GM12872 (cell line): ENCODE data around the gene CMIP.

ENCODE experiments used
- TF ChIP-seq, protein P1 (sequence below): IDR thresholded peaks from 3 replicates; pipeline ENCODE4 v1.5.1; 2011; ENCODE audit warnings: low read depth, mild to moderate bottlenecking, low read length, moderate library complexity; ENCODE audit not compliant: insufficient read depth

CMIP gene

DNA sequence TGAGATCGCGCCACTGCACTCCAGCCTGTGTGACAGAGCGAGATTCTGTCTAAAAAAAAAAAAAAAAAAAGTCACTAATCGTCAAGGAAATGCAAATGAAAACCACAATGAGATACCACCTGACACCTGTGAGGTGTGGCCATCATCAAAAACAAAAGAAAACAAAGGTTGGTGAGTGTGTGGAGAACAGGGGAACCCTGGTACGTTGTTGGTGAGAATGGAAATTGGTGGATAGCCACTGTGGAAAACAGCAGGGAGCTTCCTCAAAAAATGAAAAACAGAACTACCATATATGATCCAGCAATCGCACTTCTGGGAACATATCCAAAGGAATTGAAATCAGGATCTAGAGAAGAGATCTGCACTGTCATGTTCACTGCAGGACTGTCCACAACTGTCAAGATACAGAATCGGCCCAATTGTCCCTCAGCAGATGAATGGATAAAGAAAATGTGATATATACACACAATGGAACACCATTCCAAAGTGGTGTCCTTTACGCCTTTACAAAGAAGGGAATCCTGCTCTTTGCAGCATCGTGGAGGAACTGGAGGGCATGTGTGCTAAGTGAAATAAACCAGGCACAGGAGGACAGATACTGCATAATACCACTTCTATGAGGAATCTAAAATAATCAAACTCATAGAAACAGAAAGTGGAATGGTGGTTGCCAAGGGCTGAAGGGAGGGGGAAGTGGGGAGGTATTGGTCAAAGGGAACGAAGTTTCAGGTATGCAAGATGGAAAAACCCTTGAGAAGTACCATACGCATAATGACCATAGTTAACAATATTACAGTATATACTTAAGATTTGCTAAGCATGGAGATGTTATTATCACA is 271.0 kb downstream of the CMIP start:
- TF ChIP-seq, protein P1, sequence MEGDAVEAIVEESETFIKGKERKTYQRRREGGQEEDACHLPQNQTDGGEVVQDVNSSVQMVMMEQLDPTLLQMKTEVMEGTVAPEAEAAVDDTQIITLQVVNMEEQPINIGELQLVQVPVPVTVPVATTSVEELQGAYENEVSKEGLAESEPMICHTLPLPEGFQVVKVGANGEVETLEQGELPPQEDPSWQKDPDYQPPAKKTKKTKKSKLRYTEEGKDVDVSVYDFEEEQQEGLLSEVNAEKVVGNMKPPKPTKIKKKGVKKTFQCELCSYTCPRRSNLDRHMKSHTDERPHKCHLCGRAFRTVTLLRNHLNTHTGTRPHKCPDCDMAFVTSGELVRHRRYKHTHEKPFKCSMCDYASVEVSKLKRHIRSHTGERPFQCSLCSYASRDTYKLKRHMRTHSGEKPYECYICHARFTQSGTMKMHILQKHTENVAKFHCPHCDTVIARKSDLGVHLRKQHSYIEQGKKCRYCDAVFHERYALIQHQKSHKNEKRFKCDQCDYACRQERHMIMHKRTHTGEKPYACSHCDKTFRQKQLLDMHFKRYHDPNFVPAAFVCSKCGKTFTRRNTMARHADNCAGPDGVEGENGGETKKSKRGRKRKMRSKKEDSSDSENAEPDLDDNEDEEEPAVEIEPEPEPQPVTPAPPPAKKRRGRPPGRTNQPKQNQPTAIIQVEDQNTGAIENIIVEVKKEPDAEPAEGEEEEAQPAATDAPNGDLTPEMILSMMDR, result no peak

DNA sequence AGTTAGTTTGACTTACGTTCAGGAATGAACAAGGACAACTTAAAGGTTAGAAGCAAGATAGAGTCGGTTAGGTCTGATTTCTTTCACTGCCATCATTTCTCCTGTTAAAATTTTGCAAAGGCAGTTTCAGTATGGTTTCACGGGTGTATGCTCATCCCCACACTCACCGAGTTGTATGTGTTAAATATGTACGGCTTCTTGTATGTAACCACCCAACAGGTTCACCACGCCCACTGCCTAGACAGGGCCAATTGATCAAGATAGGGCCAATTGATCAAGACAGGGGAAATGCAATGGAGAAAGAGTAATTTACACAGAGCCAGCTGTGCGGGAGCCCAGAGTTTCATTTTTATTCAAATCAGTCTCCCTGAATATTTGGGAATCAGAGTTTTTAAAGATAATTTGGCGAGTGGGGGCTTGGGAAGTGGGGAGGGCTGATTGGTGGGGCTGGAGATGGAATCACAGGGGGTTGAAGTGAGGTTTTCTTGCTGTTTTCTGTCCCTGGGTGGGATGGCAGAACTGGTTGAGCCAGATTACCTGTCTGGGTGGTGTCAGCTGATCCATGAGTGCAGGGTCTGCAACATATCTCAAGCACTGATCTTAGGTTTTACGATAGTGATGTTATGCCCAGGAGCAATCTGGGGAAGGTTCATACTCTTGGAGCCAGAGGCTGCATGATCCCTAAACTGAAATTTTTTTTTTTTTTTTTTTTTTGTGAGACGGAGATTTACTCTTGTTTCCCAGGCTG is 272.0 kb downstream of the CMIP start:
- TF ChIP-seq, protein P1, result no peak

DNA sequence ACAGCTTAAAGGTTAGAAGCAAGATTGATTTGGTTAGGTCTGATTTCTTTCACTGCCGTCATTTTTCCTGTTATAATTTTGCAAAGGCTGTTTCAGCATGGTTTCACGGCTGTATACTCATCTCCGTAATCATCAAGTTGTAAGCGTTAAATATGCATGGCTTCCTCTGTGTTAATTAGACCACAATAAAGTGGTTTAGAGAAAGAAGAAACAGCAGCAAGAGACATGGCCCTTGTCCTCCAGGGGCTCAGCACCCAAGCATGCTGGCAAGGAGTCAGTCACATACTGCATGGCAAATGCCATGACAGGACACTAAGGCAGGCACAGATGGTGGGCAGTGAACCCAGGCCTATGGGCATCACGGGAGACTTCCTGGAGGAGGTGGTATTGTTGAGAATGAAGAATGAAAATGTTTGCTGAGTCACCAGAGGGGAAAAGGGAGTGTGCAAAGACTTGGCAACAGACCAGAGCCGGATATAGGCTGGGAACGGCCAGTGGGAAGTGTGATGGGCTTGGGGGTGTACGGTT is 273.1 kb downstream of the CMIP start:
- TF ChIP-seq, protein P1, result no peak

DNA sequence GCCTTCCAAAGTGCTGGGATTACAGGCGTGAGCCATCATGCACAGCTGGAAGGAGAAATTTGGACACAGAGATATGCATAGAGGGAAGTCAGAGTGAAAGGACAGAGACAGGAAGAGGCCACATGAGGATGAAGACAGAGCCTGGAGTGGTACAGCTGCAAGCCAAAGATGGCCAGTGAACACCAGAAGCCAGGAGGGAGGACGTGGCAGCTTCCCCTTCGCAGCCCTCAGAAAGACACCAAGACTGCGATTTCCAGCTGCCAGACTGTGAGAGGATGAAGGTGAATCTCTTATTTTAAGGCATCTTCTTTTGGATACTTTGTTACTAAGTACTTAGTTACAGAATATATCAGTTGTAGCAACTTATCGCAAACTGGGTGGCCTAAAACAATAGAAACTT is 274.0 kb downstream of the CMIP start:
- TF ChIP-seq, protein P1, result no peak

DNA sequence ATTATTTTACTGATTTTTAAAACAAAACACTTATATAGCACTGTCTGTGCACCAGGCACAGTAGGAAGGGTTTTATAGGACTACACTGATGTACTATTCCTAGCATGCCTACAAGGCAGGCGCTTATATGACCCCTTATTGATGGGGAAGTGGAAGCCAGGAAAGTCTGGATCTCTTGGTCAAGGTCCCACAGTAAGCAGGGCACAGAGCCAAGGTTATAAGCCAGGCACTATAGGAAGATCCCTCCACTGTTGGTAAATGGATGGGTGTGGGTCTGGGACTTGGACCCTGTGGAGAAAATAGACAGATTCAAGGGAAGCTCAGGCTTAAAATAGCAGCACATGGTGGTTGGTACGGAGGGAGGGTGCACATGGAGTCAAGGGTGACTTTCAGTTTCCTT is 275.4 kb downstream of the CMIP start:
- TF ChIP-seq, protein P1, result no peak

DNA sequence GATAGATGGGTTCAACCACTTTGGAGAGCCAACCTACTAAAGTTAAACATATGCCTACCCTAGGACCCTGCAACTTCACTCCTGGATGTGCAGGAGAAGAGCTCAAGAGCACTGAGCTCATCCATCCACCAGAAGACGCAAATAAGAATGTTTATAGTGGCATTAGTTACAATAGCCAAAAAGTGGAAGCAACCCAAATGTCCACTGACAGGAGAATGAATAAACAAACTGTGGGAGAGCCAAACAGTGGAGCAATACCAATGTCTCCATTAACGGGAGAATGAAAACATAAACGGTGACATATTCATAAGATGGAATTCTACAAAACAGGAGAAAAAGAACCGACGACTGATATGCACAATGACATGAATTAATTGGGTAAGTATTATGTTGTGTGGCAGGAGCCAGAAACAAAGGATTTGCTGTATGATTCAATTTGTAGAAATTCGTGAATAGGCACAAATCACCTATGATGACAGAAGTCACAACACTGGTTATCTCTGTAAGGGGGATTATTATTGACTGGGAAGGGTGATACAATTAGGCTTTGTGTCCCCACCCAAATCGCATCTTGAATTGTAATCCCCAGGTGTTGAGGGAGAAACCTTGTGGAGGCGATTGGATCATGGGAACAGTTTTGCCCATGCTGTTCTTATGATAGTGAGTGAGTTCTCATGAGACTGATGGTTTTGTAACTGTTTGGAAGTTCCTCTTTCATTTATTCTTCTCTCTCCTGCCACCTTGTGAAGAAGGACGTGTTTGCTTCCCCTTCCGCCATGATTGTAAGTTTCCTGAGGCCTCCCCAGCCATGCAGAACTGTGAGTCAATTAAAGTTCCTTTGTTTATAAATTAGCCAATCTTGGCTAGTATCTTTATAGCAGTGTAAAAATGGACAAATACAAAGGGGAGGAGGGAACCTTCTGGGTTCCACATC is 276.6 kb downstream of the CMIP start:
- TF ChIP-seq, protein P1, result no peak
